Activated naive CD8-positive, alpha-beta T cell treated with anti-CD3 and anti-CD28 coated beads, Interleukin-2, amount 50 U/mL, for 24 hours (primary cell): ENCODE measurements around the gene TSEN2.
"Not testable (repeated sequence)": the region's sequence is repeated elsewhere in the genome, so short reads cannot be mapped to it uniquely, and the experiment has no call there.

Experiments used
- ATAC-seq: fragments of 150-1000 bp; cut with Tn5 transposase; one replicate; pipeline ENCODE4 v1.10.0; 2021
- DNase-seq: peaks from one replicate; pipeline ENCODE4 v3.0.0; 2021
- H3K27ac Mint-ChIP-seq: one replicate; pipeline ENCODE4 v1.8.0; 2021; ENCODE audit warnings: mild to moderate bottlenecking, mixed read lengths
- H3K27me3 Mint-ChIP-seq: one replicate; pipeline ENCODE4 v1.8.0; 2021; ENCODE audit warnings: mixed read lengths
- H3K36me3 Mint-ChIP-seq: one replicate; pipeline ENCODE4 v1.8.0; 2021; ENCODE audit warnings: low read depth, mixed read lengths
- H3K4me1 Mint-ChIP-seq: one replicate; pipeline ENCODE4 v1.8.0; 2021; ENCODE audit warnings: mixed read lengths
- H3K4me3 Mint-ChIP-seq: one replicate; pipeline ENCODE4 v1.8.0; 2021; ENCODE audit warnings: mild to moderate bottlenecking, moderate library complexity, mixed read lengths
- H3K9me3 Mint-ChIP-seq: one replicate; pipeline ENCODE4 v1.8.0; 2021; ENCODE audit warnings: mixed read lengths

The TSEN2 gene

DNA sequence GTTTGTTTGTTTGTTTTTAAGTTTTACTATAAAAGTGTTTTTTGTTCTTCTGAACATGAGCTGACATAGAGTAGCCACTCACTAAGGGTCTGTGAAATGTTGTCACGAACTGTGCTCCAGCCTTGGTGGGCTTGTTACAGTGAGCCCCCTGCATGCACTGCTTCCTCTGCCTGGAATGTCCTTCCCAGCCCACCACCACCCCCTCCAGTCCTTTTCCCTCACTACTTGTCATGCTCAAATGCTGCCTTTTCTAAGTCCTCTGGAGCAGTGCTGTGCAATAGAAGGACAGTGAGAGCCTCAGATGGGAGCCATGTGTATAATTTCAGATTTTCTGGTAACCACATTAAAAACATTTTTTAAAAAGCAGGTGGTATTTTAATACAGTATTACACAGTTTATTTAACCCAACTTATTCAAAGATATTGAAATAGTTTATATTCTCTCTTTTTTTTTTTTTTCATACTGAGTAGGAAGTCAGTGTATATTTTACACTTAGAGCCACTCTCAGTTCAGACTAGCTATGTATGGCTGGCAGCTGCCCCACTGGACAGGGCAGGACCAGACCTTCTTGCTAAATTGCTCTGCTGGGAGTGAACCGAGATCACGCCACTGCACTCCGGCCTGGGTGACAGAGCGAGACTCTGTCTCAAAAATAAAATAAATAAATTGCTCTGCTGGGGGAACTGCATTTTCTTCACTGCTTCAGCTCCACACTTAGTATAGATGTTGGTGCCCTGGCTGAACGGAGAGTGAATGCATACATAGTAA, 34.2 kb downstream of the TSEN2 start:
- H3K27me3 Mint-ChIP-seq: no peaks in the 10 kb centered on the region
- no peaks in the 10 kb centered on the region for H3K9me3 Mint-ChIP-seq
- H3K27ac Mint-ChIP-seq: no peak overlapping the region
- H3K36me3 Mint-ChIP-seq: peaks cover 36% of the 10 kb centered on the region
- no peak for ATAC-seq
- H3K4me1 Mint-ChIP-seq: no peaks in the 10 kb centered on the region
- no peak overlapping the region for H3K4me3 Mint-ChIP-seq
- no peak for DNase-seq

DNA sequence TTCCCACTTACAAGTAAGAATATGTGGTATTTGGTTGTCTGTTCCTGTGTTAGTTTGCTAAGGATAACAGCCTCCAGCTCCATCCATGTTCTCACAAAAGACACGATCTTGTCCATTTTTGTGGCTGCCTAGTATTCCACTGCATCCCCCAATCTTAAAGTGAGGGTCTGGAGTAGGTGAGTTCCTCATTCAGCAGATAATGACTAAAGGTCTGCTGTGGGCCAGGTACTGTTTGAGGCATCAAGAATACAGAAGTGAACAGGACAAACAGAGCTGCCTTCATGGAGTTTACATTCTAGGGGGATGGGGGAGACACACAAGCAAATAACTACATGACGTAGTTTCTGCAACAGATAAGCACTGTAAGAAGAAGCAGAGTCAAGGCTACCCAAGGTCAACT, 36.7 kb downstream of the TSEN2 start:
- ATAC-seq: no peak
- no peaks in the 10 kb centered on the region for H3K9me3 Mint-ChIP-seq

DNA sequence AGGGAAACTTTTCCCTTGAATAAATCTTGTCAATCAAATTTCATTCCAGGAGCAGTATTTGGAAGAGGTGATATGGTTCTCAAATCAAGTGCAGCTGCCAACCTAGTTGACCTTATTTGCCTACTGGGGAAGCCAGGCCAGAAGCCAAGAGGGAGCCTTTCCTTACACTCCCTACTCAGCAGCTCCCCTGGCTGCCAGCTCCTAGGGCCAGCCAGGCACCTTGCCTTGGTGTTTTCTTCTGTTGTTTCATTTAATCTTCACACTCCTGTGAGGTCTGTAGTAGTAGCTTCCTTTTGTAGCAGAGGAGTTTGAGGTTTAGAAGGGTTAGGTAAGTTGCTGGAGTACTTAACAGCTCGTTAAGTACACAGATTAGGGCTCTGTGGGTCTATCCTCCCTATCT, 38.4 kb downstream of the TSEN2 start:
- H3K4me3 Mint-ChIP-seq: no peak overlapping the region
- peak overlapping the region; percentile 31 for H3K27ac Mint-ChIP-seq
- H3K27me3 Mint-ChIP-seq: no peaks in the 10 kb centered on the region
- H3K9me3 Mint-ChIP-seq: no peaks in the 10 kb centered on the region
- H3K4me1 Mint-ChIP-seq: no peaks in the 10 kb centered on the region
- peaks cover 45% of the 10 kb centered on the region for H3K36me3 Mint-ChIP-seq
- ATAC-seq (no peak), DNase-seq (no peak)

More for the DNA sequence above, 36.7 kb downstream of the TSEN2 start:
- Mint-ChIP-seq H3K27me3 (no peaks in the 10 kb centered on the region), H3K4me3 (no peak overlapping the region), H3K36me3 (peaks cover 40% of the 10 kb centered on the region), H3K4me1 (no peaks in the 10 kb centered on the region), H3K27ac (no peak overlapping the region)
- no peak for DNase-seq

DNA sequence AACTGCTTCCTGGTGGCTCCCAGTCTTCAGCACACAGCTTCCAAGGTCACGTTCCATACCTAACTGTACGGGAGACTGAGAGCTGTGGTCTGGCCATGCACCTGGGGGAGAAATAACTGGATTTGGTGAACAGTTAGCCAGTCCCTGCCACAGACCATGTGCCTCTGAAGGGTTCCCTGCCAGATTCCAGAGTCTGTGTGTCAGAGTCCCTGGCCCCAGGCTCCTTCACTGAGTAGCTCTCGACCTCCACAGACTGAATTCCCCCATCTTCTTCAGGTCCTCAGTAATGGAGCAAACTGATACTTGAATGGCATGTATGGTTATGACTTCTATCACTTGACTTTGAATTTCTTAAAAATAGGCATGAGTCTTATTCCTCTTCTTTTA, 43.5 kb downstream of the TSEN2 start:
- no peak for DNase-seq
- Mint-ChIP-seq H3K4me3 (no peak overlapping the region), H3K36me3 (peaks cover 46% of the 10 kb centered on the region), H3K9me3 (no peaks in the 10 kb centered on the region), H3K4me1 (peaks cover 12% of the 10 kb centered on the region), H3K27ac (no peak overlapping the region), H3K27me3 (no peaks in the 10 kb centered on the region)
- ATAC-seq: no peak

DNA sequence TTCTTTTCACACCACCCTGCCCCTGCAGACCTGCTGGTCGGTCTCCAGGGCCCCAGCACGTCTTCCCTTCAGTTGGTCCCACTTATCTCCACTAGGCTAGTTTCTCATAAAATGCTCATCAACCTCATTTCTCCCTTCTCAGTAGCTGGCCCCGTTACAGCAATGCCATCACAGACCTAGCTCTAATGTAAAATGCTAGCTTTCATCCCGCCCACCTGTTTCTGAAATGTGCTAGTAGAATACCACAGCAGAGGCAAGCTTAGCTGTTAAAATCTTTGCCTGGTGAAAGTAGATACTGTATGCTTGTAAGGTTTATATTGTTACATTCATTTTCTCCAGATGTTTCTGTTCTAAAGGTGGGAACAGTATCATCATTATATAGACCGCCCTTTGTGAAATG, 47.9 kb downstream of the TSEN2 start:
- no peaks in the 10 kb centered on the region for H3K9me3 Mint-ChIP-seq
- no peaks in the 10 kb centered on the region for H3K27me3 Mint-ChIP-seq
- no peak for DNase-seq
- peak overlapping the region; percentile 45 for H3K27ac Mint-ChIP-seq
- H3K4me3 Mint-ChIP-seq: no peak overlapping the region
- ATAC-seq: peak; percentile 53
- peaks cover 12% of the 10 kb centered on the region for H3K4me1 Mint-ChIP-seq
- H3K36me3 Mint-ChIP-seq: peaks cover 38% of the 10 kb centered on the region

DNA sequence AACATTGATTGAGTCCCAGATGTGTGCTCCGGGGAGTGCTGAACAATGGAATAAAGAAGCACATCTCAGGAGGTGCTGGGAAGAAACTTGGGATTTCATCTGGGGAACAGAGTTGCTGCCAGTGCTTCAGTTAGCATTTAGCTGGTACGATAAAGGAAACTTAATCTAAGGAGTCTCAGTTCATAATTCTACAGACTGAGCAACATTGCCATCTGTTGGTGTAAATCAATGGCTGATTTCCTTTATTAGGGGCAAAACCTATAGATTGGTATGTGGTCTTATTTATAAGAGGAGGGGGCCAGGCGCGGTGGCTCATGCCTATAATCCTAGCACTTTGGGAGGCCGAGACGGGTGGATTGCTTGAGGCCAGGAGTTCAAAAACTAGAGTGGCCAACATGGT, 52.1 kb downstream of the TSEN2 start:
- Mint-ChIP-seq H3K36me3 (peaks cover 26% of the 10 kb centered on the region), H3K27ac (no peak overlapping the region), H3K4me3 (no peak overlapping the region), H3K9me3 (no peaks in the 10 kb centered on the region), H3K27me3 (no peaks in the 10 kb centered on the region), H3K4me1 (peaks cover 4% of the 10 kb centered on the region)
- DNase-seq: no peak
- no peak for ATAC-seq

DNA sequence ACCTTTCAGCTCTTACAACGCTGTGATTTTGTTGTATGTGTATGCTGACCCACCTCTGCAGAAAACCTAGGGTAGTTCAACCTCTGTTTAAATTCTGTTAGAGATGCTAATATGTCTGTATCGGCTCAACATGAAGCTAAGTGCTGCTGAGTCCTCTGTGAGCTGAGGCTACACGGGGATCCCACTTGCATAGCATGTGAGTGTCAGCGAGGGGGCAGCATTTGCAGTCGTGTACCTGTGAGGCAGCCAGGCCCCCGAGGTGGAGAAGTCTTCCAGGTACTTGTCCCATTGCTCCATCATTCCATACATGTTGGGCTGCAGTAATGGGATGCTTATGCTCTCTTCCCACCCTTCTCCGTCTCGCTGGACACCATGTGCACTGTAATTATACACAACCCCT, 57.3 kb downstream of the TSEN2 start:
- Mint-ChIP-seq H3K36me3 (peaks cover 6% of the 10 kb centered on the region), H3K9me3 (no peaks in the 10 kb centered on the region), H3K4me3 (no peak overlapping the region), H3K27ac (no peak overlapping the region), H3K27me3 (no peaks in the 10 kb centered on the region), H3K4me1 (no peaks in the 10 kb centered on the region)
- DNase-seq (no peak), ATAC-seq (no peak)

DNA sequence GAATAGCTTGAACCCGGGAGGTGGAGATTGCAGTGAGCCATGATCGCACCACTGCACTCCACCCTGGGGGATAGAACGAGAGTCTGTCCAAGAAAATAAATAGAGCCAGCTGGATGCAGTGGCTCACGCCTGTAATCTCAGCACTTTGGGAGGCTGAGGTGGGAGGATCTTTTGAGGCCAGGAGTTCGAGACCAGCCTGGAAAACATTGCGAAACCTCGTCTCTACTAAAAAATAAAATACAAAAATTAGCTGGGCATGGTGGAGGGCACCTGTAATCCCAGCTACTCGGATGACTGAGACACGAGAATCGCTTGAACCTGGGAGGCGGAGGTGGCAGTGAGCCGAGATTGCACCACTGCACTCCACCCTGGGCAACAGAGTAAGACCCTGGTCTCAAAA, 59.2 kb downstream of the TSEN2 start:
- not testable (repeated sequence) for DNase-seq, H3K4me3 Mint-ChIP-seq

DNA sequence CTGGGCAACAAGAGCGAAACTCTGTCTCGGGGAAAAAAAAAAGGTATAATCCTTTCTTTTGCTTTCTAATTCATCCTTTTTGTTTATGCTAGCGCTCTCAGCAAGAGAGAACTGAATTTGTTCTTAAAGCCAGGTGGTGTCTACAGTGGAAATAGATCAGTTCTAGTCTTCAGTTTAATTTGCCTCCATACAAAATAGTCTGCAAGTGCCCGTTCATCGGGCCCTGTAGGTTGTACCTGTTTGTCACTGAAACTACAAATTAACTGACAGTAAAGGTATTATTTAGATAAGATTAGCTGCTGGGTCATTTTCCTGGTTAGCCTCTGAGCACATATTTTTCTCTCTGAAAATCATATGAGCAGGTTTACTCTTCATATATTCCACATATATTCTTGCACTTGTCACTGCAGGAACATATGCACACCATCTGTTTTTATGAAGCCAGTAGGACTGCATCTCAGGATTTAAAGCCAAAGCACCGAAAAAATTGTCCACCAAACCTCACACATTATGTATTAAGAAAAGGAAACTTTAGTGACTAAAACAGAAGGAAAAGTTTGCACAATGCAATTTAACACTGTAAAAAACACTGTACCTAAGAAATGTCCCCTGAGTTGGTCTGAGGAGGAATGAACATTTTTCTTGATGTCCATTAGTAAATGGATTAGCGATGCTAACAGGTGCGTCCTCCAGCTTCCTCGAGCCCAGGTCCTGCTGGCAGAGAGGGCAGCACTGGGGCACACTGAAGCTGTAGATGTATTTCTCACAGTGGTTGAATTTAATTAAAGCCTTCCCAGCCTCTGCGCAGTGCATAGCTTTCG, 60.6 kb downstream of the TSEN2 start:
- no peaks in the 10 kb centered on the region for H3K9me3 Mint-ChIP-seq
- no peaks in the 10 kb centered on the region for H3K27me3 Mint-ChIP-seq
- no peaks in the 10 kb centered on the region for H3K4me1 Mint-ChIP-seq
- DNase-seq (no peak), ATAC-seq (no peak)
- no peak overlapping the region for H3K4me3 Mint-ChIP-seq
- H3K36me3 Mint-ChIP-seq: no peaks in the 10 kb centered on the region
- no peak overlapping the region for H3K27ac Mint-ChIP-seq

More for the DNA sequence above, 59.2 kb downstream of the TSEN2 start:
- not testable (repeated sequence) for H3K27ac Mint-ChIP-seq, ATAC-seq, H3K9me3 Mint-ChIP-seq, H3K27me3 Mint-ChIP-seq, H3K36me3 Mint-ChIP-seq, H3K4me1 Mint-ChIP-seq

DNA sequence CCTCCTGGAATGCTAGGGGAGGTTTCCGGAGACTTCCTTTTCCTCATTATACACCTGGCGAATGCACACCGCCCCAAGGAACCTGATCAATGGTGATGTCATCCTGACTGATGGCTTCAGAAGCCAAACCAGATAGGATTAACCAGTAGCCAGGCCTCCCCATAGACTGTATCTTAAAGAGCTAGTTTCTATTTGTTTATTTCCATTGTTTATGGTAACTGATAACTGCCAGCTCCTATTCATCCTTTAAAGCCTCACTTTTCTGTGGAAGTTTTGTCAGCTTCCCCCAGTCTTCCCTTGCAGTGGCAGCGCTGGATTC, 61.2 kb downstream of the TSEN2 start, which contains the start of gene MKRN2OS:
Gene MKRN2OS, minus strand, starts transcription at position 27 of the 319 bp plus-strand sequence. CDS start 35 bp downstream, outside the sequence.
- Mint-ChIP-seq H3K27me3 (no peaks in the 10 kb centered on the region), H3K27ac (no peak within 1 kb of the TSS), H3K4me1 (no peaks in the 10 kb centered on the region), H3K9me3 (no peaks in the 10 kb centered on the region), H3K36me3 (no peaks in the 10 kb centered on the region), H3K4me3 (no peak within 1 kb of the TSS)
- no peak for DNase-seq
- no peak for ATAC-seq

DNA sequence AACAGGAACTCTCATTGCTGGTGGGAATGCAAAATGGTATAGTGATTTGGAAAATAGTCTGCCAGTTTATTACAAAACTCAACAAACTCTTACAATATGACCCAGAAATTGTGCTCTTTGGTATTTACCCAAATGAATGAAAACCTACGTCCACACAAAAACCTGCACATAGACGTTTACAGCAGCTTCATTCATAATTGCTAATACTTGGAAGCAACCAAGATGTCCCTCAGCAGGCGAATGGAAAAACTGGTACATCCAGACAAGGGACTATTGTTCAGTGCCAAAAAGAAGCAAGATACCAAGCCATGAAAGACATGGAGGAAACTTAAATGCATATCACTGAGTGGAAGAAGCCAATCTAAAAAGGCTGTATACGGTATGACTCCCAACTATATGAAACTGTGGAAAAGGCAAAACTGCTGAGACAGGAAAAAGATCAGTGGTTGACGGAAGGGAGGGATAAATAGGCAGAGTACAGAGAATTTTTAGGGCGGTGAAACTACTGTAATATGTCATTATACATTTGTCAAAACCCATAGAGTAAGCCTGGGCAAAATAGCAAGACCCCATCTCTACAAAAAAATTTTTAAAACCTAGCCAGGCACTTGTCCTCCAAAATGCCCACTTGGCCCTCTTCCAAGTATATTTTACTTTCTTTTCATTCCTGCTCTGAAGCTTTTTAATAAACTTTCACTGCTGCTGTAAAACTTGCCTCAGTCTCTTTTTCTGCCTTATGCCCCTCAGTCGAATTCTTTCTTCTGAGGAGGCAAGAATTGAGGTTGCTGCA, 65.9 kb downstream of the TSEN2 start:
- peaks cover 6% of the 10 kb centered on the region for H3K4me1 Mint-ChIP-seq
- no peak overlapping the region for H3K27ac Mint-ChIP-seq
- ATAC-seq (no peak), DNase-seq (no peak)
- H3K9me3 Mint-ChIP-seq: no peaks in the 10 kb centered on the region
- H3K27me3 Mint-ChIP-seq: peaks cover 18% of the 10 kb centered on the region
- no peaks in the 10 kb centered on the region for H3K36me3 Mint-ChIP-seq
- H3K4me3 Mint-ChIP-seq: no peak overlapping the region

DNA sequence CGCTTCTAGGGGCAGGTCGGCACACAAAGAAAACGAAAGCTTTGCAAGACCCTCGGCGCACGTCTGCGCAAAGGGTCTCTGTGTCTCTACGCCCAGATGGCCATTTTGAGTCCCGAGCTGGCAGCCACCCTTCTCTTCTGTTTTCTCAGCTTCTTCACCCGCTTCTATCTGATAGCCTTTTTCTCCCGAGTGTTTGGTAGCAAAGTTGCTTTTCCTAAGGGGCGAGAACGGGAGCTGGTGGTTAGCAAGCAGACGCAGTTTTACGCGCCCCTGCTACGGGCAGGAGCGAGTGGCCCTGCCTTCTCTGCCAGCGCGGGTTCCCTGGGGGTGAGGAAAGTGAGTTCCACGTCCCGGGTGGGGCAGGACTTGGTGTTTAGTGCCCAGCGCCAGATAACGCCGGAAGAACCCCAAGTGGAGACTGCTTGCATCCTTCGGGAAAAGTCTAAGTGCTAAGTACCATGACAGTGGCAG, 69.7 kb downstream of the TSEN2 start:
- no peak overlapping the region for H3K27ac Mint-ChIP-seq
- H3K9me3 Mint-ChIP-seq: no peaks in the 10 kb centered on the region
- DNase-seq: peak; percentile 33

DNA sequence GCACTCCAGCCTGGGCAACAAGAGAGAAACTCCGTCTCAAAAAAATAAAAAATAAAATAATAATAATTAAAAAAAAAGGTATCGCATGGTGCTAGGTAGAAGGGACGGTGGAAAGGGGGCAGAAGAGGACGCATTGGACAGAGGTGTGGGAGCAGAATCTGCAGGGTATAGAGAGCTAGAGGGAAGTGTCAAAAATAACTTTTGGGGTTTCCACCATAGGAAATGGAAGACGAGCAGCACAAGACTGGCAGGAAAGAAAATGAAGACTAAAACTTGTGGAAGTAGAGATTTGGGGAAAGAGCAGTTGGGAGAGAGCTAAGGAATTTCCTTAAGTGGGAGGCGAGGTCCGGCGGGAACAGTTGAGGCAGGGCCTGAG, 72.0 kb downstream of the TSEN2 start:
- H3K4me3 Mint-ChIP-seq: peak overlapping the region; percentile 91
- peak overlapping the region; percentile 87 for H3K27ac Mint-ChIP-seq
- DNase-seq: no peak
- H3K36me3 Mint-ChIP-seq: no peaks in the 10 kb centered on the region
- H3K27me3 Mint-ChIP-seq: peaks cover 25% of the 10 kb centered on the region
- H3K4me1 Mint-ChIP-seq: peaks cover 52% of the 10 kb centered on the region
- ATAC-seq: no peak
- H3K9me3 Mint-ChIP-seq: no peaks in the 10 kb centered on the region

More for the DNA sequence above, 69.7 kb downstream of the TSEN2 start:
- peak overlapping the region; percentile 89 for H3K4me3 Mint-ChIP-seq
- no peak for ATAC-seq
- peaks cover 25% of the 10 kb centered on the region for H3K27me3 Mint-ChIP-seq
- peaks cover 28% of the 10 kb centered on the region for H3K4me1 Mint-ChIP-seq
- no peaks in the 10 kb centered on the region for H3K36me3 Mint-ChIP-seq

DNA sequence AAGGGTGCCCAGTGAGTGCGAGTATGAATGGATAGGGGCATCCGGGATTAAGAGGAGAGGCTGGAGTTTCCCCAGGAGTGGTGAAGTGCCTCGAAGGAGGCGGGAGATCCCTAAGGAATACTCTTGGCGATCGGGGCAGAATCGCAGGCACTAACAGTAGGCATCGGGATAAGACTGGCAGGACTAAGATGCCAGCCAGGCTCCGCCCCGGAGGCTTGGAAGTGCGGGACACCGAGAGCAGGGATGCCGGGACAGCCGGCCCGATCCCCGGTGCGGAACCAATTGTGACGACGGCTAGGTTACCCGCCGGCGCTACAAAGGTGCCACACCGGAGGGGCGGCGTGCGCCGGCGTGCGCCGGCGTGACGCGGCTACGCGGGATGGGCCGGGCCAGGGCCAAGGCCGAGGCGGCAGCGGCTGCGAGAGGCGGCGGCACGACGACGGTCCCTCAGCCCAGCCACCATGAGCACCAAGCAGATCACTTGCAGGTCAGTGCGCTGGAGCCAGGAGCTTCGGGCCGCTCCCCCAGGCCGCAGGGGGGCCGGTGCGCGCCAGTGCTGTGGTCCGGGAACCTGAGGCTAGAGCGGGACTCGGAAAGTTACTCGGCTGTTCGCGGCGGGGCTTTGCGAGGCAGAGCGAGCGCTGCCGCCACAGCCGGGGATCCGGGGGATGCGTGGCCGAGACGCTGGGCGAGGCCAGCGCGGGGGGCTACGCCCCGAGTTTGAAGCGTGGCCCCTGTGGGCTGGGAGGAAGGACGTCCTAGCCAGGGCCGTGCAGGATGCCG, 72.6 kb downstream of the TSEN2 start, which contains the start of gene MKRN2:
Gene MKRN2, plus strand, starts transcription at position 398 of the 783 bp plus-strand sequence. Its CDS starts 64 bp downstream, at position 462.
- Mint-ChIP-seq H3K36me3 (no peaks in the 10 kb centered on the region), H3K9me3 (no peaks in the 10 kb centered on the region), H3K27me3 (peaks cover 25% of the 10 kb centered on the region), H3K4me3 (peak within 1 kb of the TSS; percentile 91), H3K4me1 (peaks cover 58% of the 10 kb centered on the region), H3K27ac (peak within 1 kb of the TSS; percentile 87)
- DNase-seq: peak; percentile 89
- peak; percentile 95 for ATAC-seq
